H1 (cell line): ENCODE results near the gene MDC1.

Experiments used
- ASH2L ChIP-seq: fragments of 200-600, 300-600 bp; sonication (generic); IDR thresholded peaks from one replicate; pipeline ENCODE4 v1.7.1; 2017; ENCODE audit warnings: low read length
- BACH1 ChIP-seq: IDR thresholded peaks from 2 replicates; pipeline ENCODE4 v1.6.1; 2012; ENCODE audit warnings: low read length, improper control_type of control experiment
- BCL11A ChIP-seq, 2 experiments: IDR thresholded peaks; one replicate each; pipeline ENCODE4 v1.6.1; 2011; ENCODE audit warnings: low read depth in 2 of 2, low read length in 2 of 2, mild to moderate bottlenecking in 2 of 2
- CREB1 ChIP-seq: IDR thresholded peaks from 2 replicates; pipeline ENCODE4 v1.6.1; 2012; ENCODE audit warnings: inconsistent platforms
- EP300 ChIP-seq, 2 experiments: IDR thresholded peaks; 1 replicate in 1 of 2; 2 replicates in 1 of 2; pipeline ENCODE4 v1.6.1; 2011 to 2012; ENCODE audit warnings: low read depth in 2 of 2, low read length in 2 of 2, mild to moderate bottlenecking in 2 of 2, borderline replicate concordance in 1 of 2, inconsistent platforms in 1 of 2, moderate library complexity in 1 of 2
- FOSL1 ChIP-seq: IDR thresholded peaks from 2 replicates; pipeline ENCODE4 v1.6.1; 2011; ENCODE audit warnings: mild to moderate bottlenecking, low read depth, low read length, moderate library complexity; ENCODE audit not compliant: insufficient read depth
- JUN ChIP-seq: IDR thresholded peaks from 2 replicates; pipeline ENCODE4 v1.6.1; 2011; ENCODE audit warnings: low read depth, mild to moderate bottlenecking, improper control_type of control experiment, low read length
- KDM1A ChIP-seq: fragments of 200-600, 300-600 bp; sonication (generic); IDR thresholded peaks from 2 replicates; pipeline ENCODE4 v1.7.1; 2016; ENCODE audit warnings: mild to moderate bottlenecking, low read length, borderline replicate concordance
- KDM5A ChIP-seq: fragments of 200-600 bp; IDR thresholded peaks from 2 replicates; pipeline ENCODE4 v1.7.1; 2012; ENCODE audit warnings: mild to moderate bottlenecking, low read length, inconsistent platforms, mixed read lengths
- POLR2A ChIP-seq, 2 experiments: IDR thresholded peaks; 1 replicate in 1 of 2; 2 replicates in 1 of 2; pipeline ENCODE4 v1.6.1; 2011; ENCODE audit warnings: low read depth in 2 of 2, low read length in 2 of 2, mild to moderate bottlenecking in 2 of 2; ENCODE audit errors: control extremely low read depth in 1 of 2
- POLR2AphosphoS5 ChIP-seq: IDR thresholded peaks from 2 replicates; pipeline ENCODE4 v1.6.1; 2011; ENCODE audit warnings: low read depth, low read length
- TF ChIP-seq, protein P1 (sequence below): IDR thresholded peaks from 2 replicates; pipeline ENCODE4 v1.6.1; 2011; ENCODE audit warnings: low read length, improper control_type of control experiment
- TF ChIP-seq, protein P2 (sequence below), 3 experiments: IDR thresholded peaks; 1 replicate in 2 of 3; 2 replicates in 1 of 3; pipeline versions ENCODE4 v1.5.1 to v1.6.1; 2011; ENCODE audit warnings: low read length in 3 of 3, mild to moderate bottlenecking in 3 of 3, inconsistent platforms in 2 of 3, low read depth in 1 of 3, moderate library complexity in 1 of 3; ENCODE audit not compliant: insufficient read depth in 1 of 3; ENCODE audit errors: control extremely low read depth in 1 of 3
- TF ChIP-seq, protein P3 (sequence below): IDR thresholded peaks from 2 replicates; pipeline ENCODE4 v1.6.1; 2012; ENCODE audit warnings: inconsistent platforms

DNA sequence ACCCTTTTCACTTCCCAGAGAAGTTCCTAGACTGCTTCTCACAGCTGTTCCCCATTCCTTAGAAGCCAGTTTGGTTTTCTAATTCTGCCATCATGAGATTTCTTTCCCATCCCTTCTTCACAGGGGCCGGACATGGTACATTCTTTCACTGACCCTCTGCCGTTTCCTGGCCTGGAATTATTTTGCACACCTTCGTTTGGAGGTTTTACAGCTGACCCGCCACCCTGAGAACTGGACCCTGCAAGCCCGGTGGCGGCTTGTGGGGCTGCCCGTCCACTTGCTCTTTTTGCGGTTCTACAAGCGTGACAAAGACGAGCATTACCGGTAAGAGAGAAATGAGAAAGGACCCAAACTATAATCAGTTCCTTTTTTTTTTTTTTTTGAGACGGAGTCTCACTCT is 65.9 kb downstream of the MDC1 start:
- TF ChIP-seq CREB1 (no peak), EP300 (IDR thresholded peaks at IDR 0.05; ENCODE audit: borderline replicate concordance in 1 of 2, low read depth in 2 of 2, low read length in 2 of 2) (no peak), ASH2L (no peak), POLR2A (IDR thresholded peaks at IDR 0.05; ENCODE audit: control extremely low read depth in 1 of 2, low read depth in 2 of 2, low read length in 2 of 2) (no peak), KDM5A (no peak), BACH1 (no peak), JUN (no peak), KDM1A (no peak), POLR2AphosphoS5 (no peak), FOSL1 (no peak), BCL11A (IDR thresholded peaks at IDR 0.05; ENCODE audit: low read depth in 2 of 2, low read length in 2 of 2) (no peak)
- TF ChIP-seq, protein P1, sequence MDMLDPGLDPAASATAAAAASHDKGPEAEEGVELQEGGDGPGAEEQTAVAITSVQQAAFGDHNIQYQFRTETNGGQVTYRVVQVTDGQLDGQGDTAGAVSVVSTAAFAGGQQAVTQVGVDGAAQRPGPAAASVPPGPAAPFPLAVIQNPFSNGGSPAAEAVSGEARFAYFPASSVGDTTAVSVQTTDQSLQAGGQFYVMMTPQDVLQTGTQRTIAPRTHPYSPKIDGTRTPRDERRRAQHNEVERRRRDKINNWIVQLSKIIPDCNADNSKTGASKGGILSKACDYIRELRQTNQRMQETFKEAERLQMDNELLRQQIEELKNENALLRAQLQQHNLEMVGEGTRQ: no peak
- TF ChIP-seq, protein P2, sequence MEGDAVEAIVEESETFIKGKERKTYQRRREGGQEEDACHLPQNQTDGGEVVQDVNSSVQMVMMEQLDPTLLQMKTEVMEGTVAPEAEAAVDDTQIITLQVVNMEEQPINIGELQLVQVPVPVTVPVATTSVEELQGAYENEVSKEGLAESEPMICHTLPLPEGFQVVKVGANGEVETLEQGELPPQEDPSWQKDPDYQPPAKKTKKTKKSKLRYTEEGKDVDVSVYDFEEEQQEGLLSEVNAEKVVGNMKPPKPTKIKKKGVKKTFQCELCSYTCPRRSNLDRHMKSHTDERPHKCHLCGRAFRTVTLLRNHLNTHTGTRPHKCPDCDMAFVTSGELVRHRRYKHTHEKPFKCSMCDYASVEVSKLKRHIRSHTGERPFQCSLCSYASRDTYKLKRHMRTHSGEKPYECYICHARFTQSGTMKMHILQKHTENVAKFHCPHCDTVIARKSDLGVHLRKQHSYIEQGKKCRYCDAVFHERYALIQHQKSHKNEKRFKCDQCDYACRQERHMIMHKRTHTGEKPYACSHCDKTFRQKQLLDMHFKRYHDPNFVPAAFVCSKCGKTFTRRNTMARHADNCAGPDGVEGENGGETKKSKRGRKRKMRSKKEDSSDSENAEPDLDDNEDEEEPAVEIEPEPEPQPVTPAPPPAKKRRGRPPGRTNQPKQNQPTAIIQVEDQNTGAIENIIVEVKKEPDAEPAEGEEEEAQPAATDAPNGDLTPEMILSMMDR (IDR thresholded peaks at IDR 0.05; ENCODE audit: control extremely low read depth in 1 of 3, insufficient read depth in 1 of 3, low read depth in 1 of 3, low read length in 3 of 3): no peak
- TF ChIP-seq, protein P3, sequence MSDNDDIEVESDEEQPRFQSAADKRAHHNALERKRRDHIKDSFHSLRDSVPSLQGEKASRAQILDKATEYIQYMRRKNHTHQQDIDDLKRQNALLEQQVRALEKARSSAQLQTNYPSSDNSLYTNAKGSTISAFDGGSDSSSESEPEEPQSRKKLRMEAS: no peak
